H1 (cell line): ENCODE results near the gene VGLL4.

Source experiments
- CBX5 ChIP-seq: fragments of 300-800, 300-1000 bp; sonication (generic); IDR thresholded peaks from 2 replicates; pipeline ENCODE4 v1.7.1; 2016; ENCODE audit warnings: antibody characterized with exemption, low read length, low read depth
- CTCF ChIP-seq, 3 experiments: IDR thresholded peaks; 1 replicate in 2 of 3; 2 replicates in 1 of 3; pipeline versions ENCODE4 v1.5.1 to v1.6.1; 2011; ENCODE audit warnings: low read length in 3 of 3, mild to moderate bottlenecking in 3 of 3, inconsistent platforms in 2 of 3, low read depth in 1 of 3, moderate library complexity in 1 of 3; ENCODE audit not compliant: insufficient read depth in 1 of 3; ENCODE audit errors: control extremely low read depth in 1 of 3
- JUN ChIP-seq: IDR thresholded peaks from 2 replicates; pipeline ENCODE4 v1.6.1; 2011; ENCODE audit warnings: low read depth, mild to moderate bottlenecking, improper control_type of control experiment, low read length
- MAX ChIP-seq: IDR thresholded peaks from 2 replicates; pipeline ENCODE4 v1.6.1; 2012; ENCODE audit warnings: inconsistent platforms
- TCF12 ChIP-seq: IDR thresholded peaks from 2 replicates; pipeline ENCODE4 v1.6.1; 2011; ENCODE audit warnings: low read depth, mild to moderate bottlenecking, low read length

- no peak for TF ChIP-seq CBX5
- no peak for TF ChIP-seq CTCF (IDR thresholded peaks at IDR 0.05; ENCODE audit: control extremely low read depth in 1 of 3, insufficient read depth in 1 of 3, low read depth in 1 of 3, low read length in 3 of 3)
- TF ChIP-seq JUN: no peak
- TF ChIP-seq MAX: no peak
- TF ChIP-seq TCF12: no peak
These were observed 60.5 kb downstream of the VGLL4 start for GRCh38 chr3:11583235-11583634.
